Measurements from ENCODE around the gene CAMK4. TPM values are rescaled to one million over a fixed set of nuclear protein-coding genes. Genes with fewer than 3 reads are reported as not detected.
A peak's percentile ranks its signal among the peaks of the same experiment; 100 is the strongest.

CAMK4 gene
- total and polyA plus RNA-seq, 2 donors (not counting 3 experiments of a cell fraction or from before 2014, with no cell fraction given) = 2.2 to 5.4 TPM

- Histone ChIP-seq H3K27ac (ENCODE audit: insufficient read depth, low read depth, low read length) (no peak overlapping the region), H4K20me1 (replicated peaks; ENCODE audit: control insufficient read depth, extremely low read depth, insufficient read depth, low read length) (no peaks in the 10 kb centered on the region), H3K9me3 (replicated peaks; ENCODE audit: control insufficient read depth, insufficient read depth, low read length) (no peaks in the 10 kb centered on the region), H3K9ac (replicated peaks; ENCODE audit: extremely low read depth, insufficient read depth, low read length) (no peak overlapping the region), H3K4me1 (ENCODE audit: control insufficient read depth, extremely low read depth, insufficient read depth, low read length) (peaks cover 5% of the 10 kb centered on the region), H3K4me3 (replicated peaks in 1 of 3; ENCODE audit: insufficient read depth in 1 of 3, low read depth in 1 of 3, low read length in 3 of 3) (no peak overlapping the region), H3K4me2 (ENCODE audit: insufficient read depth, low read length) (no peak overlapping the region), H3K79me2 (ENCODE audit: control insufficient read depth, insufficient read depth, low read length) (no peaks in the 10 kb centered on the region), H3K36me3 (ENCODE audit: control insufficient read depth in 2 of 2, extremely low read depth in 1 of 2, insufficient read depth in 2 of 2, low read length in 2 of 2) (no peaks in the 10 kb centered on the region), H3K27me3 (ENCODE audit: control insufficient read depth in 2 of 2, insufficient read depth in 2 of 2, low read length in 2 of 2) (peaks cover 0 to 2% of the 10 kb centered on the region in 2 experiments), H3K9me1 (replicated peaks; ENCODE audit: control insufficient read depth, extremely low read depth, insufficient read depth, low read length) (no peaks in the 10 kb centered on the region), H2AFZ (ENCODE audit: low read depth, low read length) (no peak overlapping the region)
- FAIRE-seq = peak; percentile 18
- TF ChIP-seq GATA2 (IDR thresholded peaks at IDR 0.05; ENCODE audit: insufficient read depth, insufficient read length, low read depth, low read length) = no peak
- DNase-seq (ENCODE audit: low read depth, low spot score) = peak; percentile 64
- ChIA-PET POLR2A (no interaction called here), CTCF (no interaction called here)
- no TSS peak for BruUV-seq (replicated peaks)
- dilution Hi-C loops (cut with MboI; ENCODE audit: extremely low pct_ligation_motif_present, low sequenced_read_pairs) (no loop called here), intact Hi-C loops (cut with micrococcal nuclease) (loop anchor here (10.0 kb wide), 1 partner anchor 257 kb away; no protein-coding TSS in a partner anchor)
Measured at GRCh38 chr5:111227801-111228200, 3.6 kb downstream of the CAMK4 start.

GRCh38 chr5:111228520-111229220 is 4.5 kb downstream of the CAMK4 start:
- DNase-seq (ENCODE audit: low read depth, low spot score) (no peak), FAIRE-seq (no peak)
- H3K4me1 ChIP-seq (ENCODE audit: control insufficient read depth, extremely low read depth, insufficient read depth, low read length) = peaks cover 5% of the 10 kb centered on the region
- peaks cover 0 to 2% of the 10 kb centered on the region in 2 experiments for H3K27me3 ChIP-seq (ENCODE audit: control insufficient read depth in 2 of 2, insufficient read depth in 2 of 2, low read length in 2 of 2)
- H3K4me3 ChIP-seq (replicated peaks in 1 of 3; ENCODE audit: insufficient read depth in 1 of 3, low read depth in 1 of 3, low read length in 3 of 3) = no peak overlapping the region
- no peak overlapping the region for H3K9ac ChIP-seq (replicated peaks; ENCODE audit: extremely low read depth, insufficient read depth, low read length)
- no peaks in the 10 kb centered on the region for H3K79me2 ChIP-seq (ENCODE audit: control insufficient read depth, insufficient read depth, low read length)
- no peaks in the 10 kb centered on the region for H4K20me1 ChIP-seq (replicated peaks; ENCODE audit: control insufficient read depth, extremely low read depth, insufficient read depth, low read length)
- H2AFZ ChIP-seq (ENCODE audit: low read depth, low read length) = no peak overlapping the region
- dilution Hi-C loops (cut with MboI; ENCODE audit: extremely low pct_ligation_motif_present, low sequenced_read_pairs) (no loop called here), intact Hi-C loops (cut with micrococcal nuclease) (loop anchor here (10.0 kb wide), 1 partner anchor 256 kb away; no protein-coding TSS in a partner anchor)
- H3K9me1 ChIP-seq (replicated peaks; ENCODE audit: control insufficient read depth, extremely low read depth, insufficient read depth, low read length) = no peaks in the 10 kb centered on the region
- H3K27ac ChIP-seq (ENCODE audit: insufficient read depth, low read depth, low read length) = no peak overlapping the region
- CTCF ChIA-PET = no interaction called here
- no peaks in the 10 kb centered on the region for H3K9me3 ChIP-seq (replicated peaks; ENCODE audit: control insufficient read depth, insufficient read depth, low read length)
- no peak overlapping the region for H3K4me2 ChIP-seq (ENCODE audit: insufficient read depth, low read length)
- no peaks in the 10 kb centered on the region for H3K36me3 ChIP-seq (ENCODE audit: control insufficient read depth in 2 of 2, extremely low read depth in 1 of 2, insufficient read depth in 2 of 2, low read length in 2 of 2)
- BruUV-seq (replicated peaks) = no TSS peak
- TF ChIP-seq EZH2 (IDR thresholded peaks at IDR 0.05; ENCODE audit: borderline replicate concordance, low read depth, low read length, severe bottlenecking) (no peak), FOS (IDR thresholded peaks at IDR 0.05; ENCODE audit: borderline replicate concordance, insufficient read depth, low read length) (no peak), JUN (IDR thresholded peaks at IDR 0.05; ENCODE audit: borderline replicate concordance, insufficient read depth, insufficient read length, low read depth) (no peak), MYC (IDR thresholded peaks at IDR 0.05; ENCODE audit: low read depth, low read length) (no peak), POLR2AphosphoS5 (IDR thresholded peaks at IDR 0.05; ENCODE audit: insufficient read depth, low read depth, low read length) (no peak), CTCF (IDR thresholded peaks at IDR 0.05; ENCODE audit: extremely low read depth in 1 of 2, insufficient read depth in 1 of 2, low read depth in 1 of 2, low read length in 2 of 2) (no peak), POLR2A (IDR thresholded peaks at IDR 0.05; ENCODE audit: low read depth, low read length) (no peak), MAX (IDR thresholded peaks at IDR 0.05; ENCODE audit: insufficient read depth, insufficient read length) (no peak), GATA2 (IDR thresholded peaks at IDR 0.05; ENCODE audit: insufficient read depth, insufficient read length, low read depth, low read length) (no peak)
- POLR2A ChIA-PET = no interaction called here
